Measurements from ENCODE around the gene PDE9A. TPM values are rescaled to one million over a fixed set of nuclear protein-coding genes. Genes with fewer than 3 reads are reported as not detected.

PDE9A gene
- total RNA-seq, 1 donor from 2014 or later: 58.7 TPM

DNA sequence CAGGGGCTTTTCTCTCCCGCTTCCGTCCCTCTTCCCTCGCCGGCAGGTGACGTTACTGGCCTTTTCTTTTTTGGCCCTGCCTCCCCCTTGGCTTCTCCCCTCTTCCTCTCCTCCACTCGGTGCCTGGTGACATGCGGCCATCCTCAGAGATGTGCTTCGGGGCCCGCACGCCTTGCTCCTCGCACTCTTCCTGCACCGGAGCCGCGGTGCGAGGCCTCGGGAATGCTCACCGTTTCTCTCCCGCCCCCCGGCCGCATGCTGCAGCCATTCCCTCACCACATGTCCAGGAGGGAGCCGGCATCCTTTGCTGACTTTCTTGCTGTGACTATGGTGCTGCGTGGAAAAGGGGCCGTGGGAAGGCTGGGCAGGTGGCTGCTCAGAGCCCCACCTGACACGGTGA lies 39.3 kb downstream of the PDE9A start:
- no peaks in the 10 kb centered on the region for H3K4me1 Mint-ChIP-seq (ENCODE audit: low read depth, unreplicated experiment)
- H3K27me3 Mint-ChIP-seq (ENCODE audit: unreplicated experiment): peaks cover 3% of the 10 kb centered on the region
- DNase-seq: no peak
- TF ChIP-seq, protein P1, sequence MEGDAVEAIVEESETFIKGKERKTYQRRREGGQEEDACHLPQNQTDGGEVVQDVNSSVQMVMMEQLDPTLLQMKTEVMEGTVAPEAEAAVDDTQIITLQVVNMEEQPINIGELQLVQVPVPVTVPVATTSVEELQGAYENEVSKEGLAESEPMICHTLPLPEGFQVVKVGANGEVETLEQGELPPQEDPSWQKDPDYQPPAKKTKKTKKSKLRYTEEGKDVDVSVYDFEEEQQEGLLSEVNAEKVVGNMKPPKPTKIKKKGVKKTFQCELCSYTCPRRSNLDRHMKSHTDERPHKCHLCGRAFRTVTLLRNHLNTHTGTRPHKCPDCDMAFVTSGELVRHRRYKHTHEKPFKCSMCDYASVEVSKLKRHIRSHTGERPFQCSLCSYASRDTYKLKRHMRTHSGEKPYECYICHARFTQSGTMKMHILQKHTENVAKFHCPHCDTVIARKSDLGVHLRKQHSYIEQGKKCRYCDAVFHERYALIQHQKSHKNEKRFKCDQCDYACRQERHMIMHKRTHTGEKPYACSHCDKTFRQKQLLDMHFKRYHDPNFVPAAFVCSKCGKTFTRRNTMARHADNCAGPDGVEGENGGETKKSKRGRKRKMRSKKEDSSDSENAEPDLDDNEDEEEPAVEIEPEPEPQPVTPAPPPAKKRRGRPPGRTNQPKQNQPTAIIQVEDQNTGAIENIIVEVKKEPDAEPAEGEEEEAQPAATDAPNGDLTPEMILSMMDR (IDR thresholded peaks at IDR 0.05; ENCODE audit: partially characterized antibody, unreplicated experiment): no peak
- peaks cover 5% of the 10 kb centered on the region for H3K9me3 Mint-ChIP-seq (ENCODE audit: unreplicated experiment)
- no peak overlapping the region for H3K27ac Mint-ChIP-seq (ENCODE audit: unreplicated experiment)
- no peak overlapping the region for H3K4me3 Mint-ChIP-seq (ENCODE audit: unreplicated experiment)
- peaks cover 21% of the 10 kb centered on the region for H3K36me3 Mint-ChIP-seq (ENCODE audit: unreplicated experiment)

DNA sequence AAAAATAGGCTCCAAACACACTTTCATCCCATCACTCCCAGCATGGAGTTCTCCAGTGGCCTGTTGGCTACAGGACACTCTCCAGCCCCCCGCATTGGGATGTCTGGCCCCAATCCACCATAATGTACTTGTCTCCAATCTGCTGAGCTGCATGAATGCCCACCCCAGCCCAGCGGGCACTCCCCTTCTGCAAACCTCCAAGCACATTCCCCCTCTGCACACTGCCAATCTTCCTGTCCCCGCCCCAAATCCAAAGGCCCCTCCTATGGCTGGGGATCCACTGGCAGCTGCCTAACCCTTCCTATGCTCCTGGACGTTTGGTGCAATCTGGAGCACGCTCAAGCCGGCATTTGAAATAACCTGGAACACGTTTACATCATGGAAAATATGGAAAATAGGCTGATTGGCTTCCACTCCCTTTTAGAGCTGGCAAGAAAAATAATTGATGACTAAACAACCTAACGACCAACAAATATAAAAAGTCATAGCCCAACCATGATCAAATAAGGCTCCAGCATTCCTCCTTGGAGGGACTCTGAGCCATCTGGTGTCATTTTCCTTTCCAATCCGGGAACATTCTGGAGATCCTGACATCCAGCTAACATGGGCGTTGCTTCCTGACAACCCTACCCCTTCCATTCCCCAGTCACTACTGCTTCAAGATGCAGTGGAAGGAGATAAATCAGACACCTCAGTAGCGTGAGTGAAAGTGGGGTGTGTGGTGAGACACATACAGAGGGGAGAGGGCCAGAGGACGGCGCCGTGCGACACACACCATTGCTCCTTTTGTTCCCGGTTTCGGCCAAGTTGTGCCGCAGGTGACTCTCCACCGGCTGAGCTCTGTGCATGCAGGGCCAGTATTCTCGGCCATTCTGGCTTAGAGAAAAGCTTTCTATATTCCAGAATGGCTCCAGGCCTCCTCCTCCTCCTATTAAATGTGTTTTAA lies 41.6 kb downstream of the PDE9A start:
- Mint-ChIP-seq H3K9me3 (ENCODE audit: unreplicated experiment) (peaks cover 7% of the 10 kb centered on the region), H3K4me3 (ENCODE audit: unreplicated experiment) (no peak overlapping the region), H3K27ac (ENCODE audit: unreplicated experiment) (no peak overlapping the region), H3K4me1 (ENCODE audit: low read depth, unreplicated experiment) (no peaks in the 10 kb centered on the region), H3K36me3 (ENCODE audit: unreplicated experiment) (peaks cover 15% of the 10 kb centered on the region), H3K27me3 (ENCODE audit: unreplicated experiment) (peaks cover 5% of the 10 kb centered on the region)
- TF ChIP-seq, protein P1 (IDR thresholded peaks at IDR 0.05; ENCODE audit: partially characterized antibody, unreplicated experiment): no peak
- DNase-seq: no peak

- Mint-ChIP-seq H3K36me3 (ENCODE audit: unreplicated experiment) (peaks cover 21% of the 10 kb centered on the region), H3K27ac (ENCODE audit: unreplicated experiment) (no peak overlapping the region), H3K4me3 (ENCODE audit: unreplicated experiment) (no peak overlapping the region), H3K27me3 (ENCODE audit: unreplicated experiment) (peaks cover 5% of the 10 kb centered on the region), H3K9me3 (ENCODE audit: unreplicated experiment) (peaks cover 10% of the 10 kb centered on the region), H3K4me1 (ENCODE audit: low read depth, unreplicated experiment) (no peaks in the 10 kb centered on the region)
- no peak for DNase-seq
- TF ChIP-seq, protein P1 (IDR thresholded peaks at IDR 0.05; ENCODE audit: partially characterized antibody, unreplicated experiment): no peak
Observed at GRCh38 chr21:42695697-42696380, 42.4 kb downstream of the PDE9A start.

- no peak overlapping the region for H3K4me3 Mint-ChIP-seq (ENCODE audit: unreplicated experiment)
- peaks cover 12% of the 10 kb centered on the region for H3K9me3 Mint-ChIP-seq (ENCODE audit: unreplicated experiment)
- no peak overlapping the region for H3K27ac Mint-ChIP-seq (ENCODE audit: unreplicated experiment)
- DNase-seq: no peak
- H3K4me1 Mint-ChIP-seq (ENCODE audit: low read depth, unreplicated experiment): no peaks in the 10 kb centered on the region
- peaks cover 28% of the 10 kb centered on the region for H3K36me3 Mint-ChIP-seq (ENCODE audit: unreplicated experiment)
- H3K27me3 Mint-ChIP-seq (ENCODE audit: unreplicated experiment): peaks cover 5% of the 10 kb centered on the region
- TF ChIP-seq, protein P1 (IDR thresholded peaks at IDR 0.05; ENCODE audit: partially characterized antibody, unreplicated experiment): no peak
Observed at GRCh38 chr21:42696501-42697040, 43.1 kb downstream of the PDE9A start.

Data from glutamatergic neuron (in vitro differentiated cells).